CD14-positive monocyte (primary cell): ENCODE measurements around the gene RAB27A. TPM values are rescaled to one million over a fixed set of nuclear protein-coding genes. Genes with fewer than 3 reads are reported as not detected.

Experiments used
- DNase-seq, 3 donors: peaks; one replicate each; pipeline ENCODE4 v3.0.0-alpha.2; 2011 to 2022
- H2AFZ ChIP-seq: 2 replicates; pipeline ENCODE4 v1.6.0; 2012; ENCODE audit warnings: mild to moderate bottlenecking, low read depth, low read length, inconsistent platforms; ENCODE audit not compliant: insufficient read depth, poor library complexity, severe bottlenecking
- H3K27ac ChIP-seq, 2 donors: 1 replicate in 1 of 2; 2 replicates in 1 of 2; pipeline ENCODE4 v1.5.1; 2012 to 2013; ENCODE audit warnings: low read length in 2 of 2, control low read depth in 1 of 2, inconsistent platforms in 1 of 2, low read depth in 1 of 2, mild to moderate bottlenecking in 1 of 2
- H3K27me3 ChIP-seq, 2 donors: one replicate each; pipeline versions ENCODE4 v1.6.0 to v1.6.1; 2011 to 2013; ENCODE audit warnings: low read length in 2 of 2; ENCODE audit not compliant: control insufficient read depth in 2 of 2, insufficient read depth in 2 of 2
- H3K36me3 ChIP-seq, 2 donors: replicated peaks in 1 of 2; 1 replicate in 1 of 2; 2 replicates in 1 of 2; pipeline versions ENCODE4 v1.5.1 to v1.6.1; 2012 to 2013; ENCODE audit warnings: low read length in 2 of 2, control low read depth in 1 of 2, inconsistent platforms in 1 of 2, mild to moderate bottlenecking in 1 of 2; ENCODE audit not compliant: insufficient read depth in 2 of 2, control insufficient read depth in 1 of 2
- H3K4me1 ChIP-seq, 2 donors: 1 replicate in 1 of 2; 2 replicates in 1 of 2; pipeline versions ENCODE4 v1.5.1 to v1.6.1; 2012 to 2013; ENCODE audit warnings: low read length in 2 of 2, control low read depth in 1 of 2, inconsistent platforms in 1 of 2, mild to moderate bottlenecking in 1 of 2, moderate library complexity in 1 of 2; ENCODE audit not compliant: insufficient read depth in 2 of 2, control insufficient read depth in 1 of 2
- H3K4me2 ChIP-seq: replicated peaks from 2 replicates; pipeline ENCODE3; 2012; ENCODE audit warnings: low read length, moderate library complexity, mild to moderate bottlenecking; ENCODE audit not compliant: poor library complexity, severe bottlenecking; ENCODE audit errors: extremely low read depth
- H3K4me3 ChIP-seq, 3 experiments: fragments of 200-600 bp in 1 of 3; sonication (generic) in 1 of 3; replicated peaks in 1 of 3; 1 replicate in 2 of 3; 2 replicates in 1 of 3; pipeline ENCODE4 v1.5.1; 2011 to 2013; ENCODE audit warnings: low read length in 3 of 3, mild to moderate bottlenecking in 3 of 3, control low read depth in 2 of 3, low read depth in 2 of 3, inconsistent platforms in 1 of 3, moderate library complexity in 1 of 3
- H3K79me2 ChIP-seq: 2 replicates; pipeline ENCODE4 v1.6.0; 2012; ENCODE audit warnings: mild to moderate bottlenecking, control low read depth, inconsistent platforms, low read length, moderate library complexity; ENCODE audit not compliant: insufficient read depth
- H3K9ac ChIP-seq: 2 replicates; pipeline ENCODE4 v1.6.0; 2017; ENCODE audit warnings: low read length, mild to moderate bottlenecking; ENCODE audit not compliant: insufficient read depth, poor library complexity, severe bottlenecking
- H3K9me3 ChIP-seq, 2 donors: replicated peaks in 1 of 2; 1 replicate in 1 of 2; 2 replicates in 1 of 2; pipeline versions ENCODE4 v1.5.1 to v1.6.1; 2012 to 2013; ENCODE audit warnings: low read length in 2 of 2, control low read depth in 1 of 2; ENCODE audit not compliant: control insufficient read depth in 1 of 2, insufficient read depth in 1 of 2
- H4K20me1 ChIP-seq: 2 replicates; pipeline ENCODE4 v1.6.0; 2012; ENCODE audit warnings: mild to moderate bottlenecking, low read length, control low read depth, moderate library complexity; ENCODE audit not compliant: insufficient read depth
- H3K27ac Mint-ChIP-seq, 7 donors: one replicate each; pipeline ENCODE4 v1.8.0; 2020; ENCODE audit warnings: mild to moderate bottlenecking in 7 of 7, mixed read lengths in 7 of 7, moderate library complexity in 6 of 7, inconsistent platforms in 2 of 7
- H3K27me3 Mint-ChIP-seq, 3 donors: one replicate each; pipeline ENCODE4 v1.8.0; 2021 to 2022; ENCODE audit warnings: low read depth in 3 of 3, mild to moderate bottlenecking in 3 of 3, mixed read lengths in 3 of 3, moderate library complexity in 3 of 3, inconsistent platforms in 1 of 3
- H3K36me3 Mint-ChIP-seq, 2 donors: one replicate each; pipeline ENCODE4 v1.8.0; 2020; ENCODE audit warnings: mixed read lengths in 2 of 2, inconsistent platforms in 1 of 2, mild to moderate bottlenecking in 1 of 2
- H3K4me1 Mint-ChIP-seq: one replicate; pipeline ENCODE4 v1.8.0; 2020; ENCODE audit warnings: mild to moderate bottlenecking, mixed read lengths
- H3K4me3 Mint-ChIP-seq, 2 donors: one replicate each; pipeline ENCODE4 v1.8.0; 2020; ENCODE audit warnings: mild to moderate bottlenecking in 2 of 2, mixed read lengths in 2 of 2, moderate library complexity in 1 of 2
- H3K9me3 Mint-ChIP-seq, 7 donors: one replicate each; pipeline ENCODE4 v1.8.0; 2020 to 2022; ENCODE audit warnings: mixed read lengths in 7 of 7, mild to moderate bottlenecking in 6 of 7, moderate library complexity in 6 of 7, inconsistent platforms in 2 of 7
- CTCF ChIP-seq: fragments of 200-600 bp; IDR thresholded peaks from one replicate; pipeline ENCODE4 v1.8.0; 2022; ENCODE audit warnings: antibody characterized with exemption, mild to moderate bottlenecking
- WGBS: methylation state at CpG from one replicate; pipeline ENCODE4 v1.1.5; 2013; ENCODE audit warnings: missing lambda C conversion rate; ENCODE audit not compliant: insufficient coverage; 5-methylcytosine and 5-hydroxymethylcytosine counted together
- intact Hi-C, 2 donors: fragments of 100-400 bp; cut with micrococcal nuclease; formaldehyde crosslinking; loops; one replicate each; pipeline versions ENCODE4 v1.15.0 to v1.15.1; 2023
- polyA plus RNA-seq, 3 donors: library from polyadenylated mRNA; depleted of rRNA in 1 of 3; unstranded in 2 of 3; stranded (reverse) in 1 of 3; fragments of 300-500 nt in 2 of 3; fragments of >200 nt in 1 of 3; fragmentation: Illumina TruSeq in 2 of 3; gene quantifications; 1 replicate in 2 of 3; 2 replicates in 1 of 3; pipeline ENCODE4 v1.2.3, GENCODE V29; 2012 to 2021

Gene RAB27A
- polyA plus RNA-seq, 3 donors: 70.1 to 159 (median 135) TPM

- DNase-seq: no peak
- peaks cover 14% of the 10 kb centered on the region for H3K4me1 Mint-ChIP-seq
- peaks cover 4% of the 10 kb centered on the region in 2 donors for H3K4me1 ChIP-seq
- H3K9me3 ChIP-seq: no peaks in the 10 kb centered on the region
- no peaks in the 10 kb centered on the region for H3K27me3 ChIP-seq
- no peak overlapping the region for H3K4me3 ChIP-seq
- peaks cover 39 to 51% of the 10 kb centered on the region in 2 donors for H3K36me3 Mint-ChIP-seq
- intact Hi-C loops: no loop called here
- no peaks in the 10 kb centered on the region for H3K27me3 Mint-ChIP-seq
- no peaks in the 10 kb centered on the region for H3K9me3 Mint-ChIP-seq
- H3K4me3 Mint-ChIP-seq: no peak overlapping the region
- H3K36me3 ChIP-seq: peaks cover 33 to 63% of the 10 kb centered on the region in 2 donors
- H3K4me2 ChIP-seq: no peak overlapping the region
- peak overlapping the region in 1 of 2 donors; percentile 30 for H3K27ac ChIP-seq
- no peak overlapping the region for H3K9ac ChIP-seq
- TF ChIP-seq CTCF: no peak
- H4K20me1 ChIP-seq: peaks cover 22% of the 10 kb centered on the region
- H3K79me2 ChIP-seq: peaks cover 96% of the 10 kb centered on the region
- H3K27ac Mint-ChIP-seq: peak overlapping the region in 3 of 7 donors; percentile 8 to 53 (median 51)
- WGBS: no CpG with 5 or more reads among the region's 6 CpGs
- H2AFZ ChIP-seq: no peak overlapping the region
Measured at GRCh38 chr15:55237219-55238130, 52.1 kb downstream of the RAB27A start.

GRCh38 chr15:55235546-55236036, 54.0 kb downstream of the RAB27A start:
- Histone ChIP-seq H3K9me3 (no peaks in the 10 kb centered on the region), H3K9ac (no peak overlapping the region), H3K4me3 (no peak overlapping the region), H3K4me1 (peaks cover 4% of the 10 kb centered on the region in 2 donors), H3K4me2 (no peak overlapping the region), H3K27ac (no peak overlapping the region), H3K27me3 (no peaks in the 10 kb centered on the region), H4K20me1 (peaks cover 22% of the 10 kb centered on the region), H2AFZ (no peak overlapping the region), H3K36me3 (peaks cover 43 to 79% of the 10 kb centered on the region in 2 donors), H3K79me2 (peaks cover 96% of the 10 kb centered on the region)
- peak overlapping the region in 4 of 7 donors; percentile 22 to 62 (median 46) for H3K27ac Mint-ChIP-seq
- peaks cover 48 to 61% of the 10 kb centered on the region in 2 donors for H3K36me3 Mint-ChIP-seq
- DNase-seq: no peak
- intact Hi-C loops: no loop called here
- H3K27me3 Mint-ChIP-seq: no peaks in the 10 kb centered on the region
- TF ChIP-seq CTCF: no peak
- H3K4me1 Mint-ChIP-seq: peaks cover 11% of the 10 kb centered on the region
- H3K9me3 Mint-ChIP-seq: no peaks in the 10 kb centered on the region
- no CpG with 5 or more reads among the region's 4 CpGs for whole genome bisulfite sequencing
- no peak overlapping the region for H3K4me3 Mint-ChIP-seq
